ENCODE data around the gene CHN2. TPM values are rescaled to one million over a fixed set of nuclear protein-coding genes. Genes with fewer than 3 reads are reported as not detected.

Gene CHN2
- total RNA-seq, 1 donor from 2014 or later: 34.2 TPM

DNA sequence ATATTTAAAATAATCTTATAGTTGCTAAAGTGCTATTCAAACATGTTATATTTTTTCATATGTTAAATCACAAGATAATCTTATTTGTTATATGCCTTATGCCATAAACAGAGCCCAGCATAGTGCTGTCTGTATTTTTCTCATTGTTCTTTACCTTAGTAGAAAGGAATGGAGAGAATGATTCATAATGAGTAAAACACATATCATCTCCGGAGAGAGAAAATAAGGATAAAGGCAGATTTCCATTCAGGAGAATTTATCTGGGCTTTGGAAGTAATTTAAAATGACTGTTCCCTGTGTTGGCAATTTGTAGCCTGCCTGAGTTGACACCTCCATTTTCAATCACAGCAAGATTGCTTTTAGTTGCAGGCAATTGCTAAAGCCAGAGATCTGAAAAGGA, 30.2 kb downstream of the CHN2 start:
- no peak for DNase-seq (ENCODE audit: low spot score)

DNA sequence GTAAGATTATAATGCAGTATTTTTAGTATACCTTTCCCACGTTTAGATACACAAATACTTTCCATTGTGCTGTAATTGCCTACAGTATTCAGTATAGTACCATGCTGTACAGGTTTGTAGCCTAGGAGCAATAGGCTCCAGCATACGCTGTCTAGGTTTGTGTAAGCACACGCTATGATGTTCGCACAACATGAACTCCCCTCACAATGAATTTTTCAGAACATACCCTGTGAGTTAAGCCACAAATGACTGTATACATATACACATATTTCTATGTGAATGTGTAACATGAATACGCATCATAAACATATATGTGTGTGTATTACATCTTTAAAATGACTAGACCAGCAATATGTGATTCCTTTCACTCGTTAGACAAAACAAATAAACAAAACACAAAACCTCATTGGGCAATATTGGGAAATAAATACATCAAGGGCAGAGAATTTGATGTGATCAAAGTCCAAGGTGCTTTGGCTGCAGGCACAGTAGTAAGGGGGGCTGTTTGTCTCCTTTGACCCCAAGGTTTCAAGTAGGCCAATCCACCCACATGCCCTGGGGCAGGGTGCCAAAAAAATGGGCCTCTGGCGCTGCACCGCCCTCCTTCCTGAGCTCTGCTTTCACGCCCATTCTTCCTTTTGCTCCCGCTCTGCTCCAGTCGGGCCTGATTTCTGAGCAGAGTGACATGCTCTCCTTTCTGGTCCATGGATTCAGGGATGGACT, 33.9 kb downstream of the CHN2 start:
- DNase-seq (ENCODE audit: low spot score): no peak

DNA sequence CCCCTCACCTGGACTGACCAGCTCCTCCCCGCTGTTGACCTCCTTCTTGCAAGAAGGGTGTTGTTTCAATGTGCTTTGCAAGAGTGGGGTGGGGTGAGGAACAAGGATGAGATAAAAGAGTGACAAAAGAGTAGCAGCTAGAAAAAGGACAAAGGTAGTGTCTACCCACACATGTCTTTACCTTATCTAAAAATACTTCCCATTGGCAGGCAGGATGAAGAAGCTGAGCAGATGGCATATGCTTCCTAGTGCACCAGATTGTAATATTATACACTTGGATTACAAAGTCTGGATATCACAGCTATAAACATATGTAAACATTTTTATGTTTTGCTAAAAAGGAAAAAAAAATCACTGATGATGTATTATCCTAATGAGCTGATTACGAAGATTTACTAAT, 34.5 kb downstream of the CHN2 start:
- no peak for DNase-seq (ENCODE audit: low spot score)

DNA sequence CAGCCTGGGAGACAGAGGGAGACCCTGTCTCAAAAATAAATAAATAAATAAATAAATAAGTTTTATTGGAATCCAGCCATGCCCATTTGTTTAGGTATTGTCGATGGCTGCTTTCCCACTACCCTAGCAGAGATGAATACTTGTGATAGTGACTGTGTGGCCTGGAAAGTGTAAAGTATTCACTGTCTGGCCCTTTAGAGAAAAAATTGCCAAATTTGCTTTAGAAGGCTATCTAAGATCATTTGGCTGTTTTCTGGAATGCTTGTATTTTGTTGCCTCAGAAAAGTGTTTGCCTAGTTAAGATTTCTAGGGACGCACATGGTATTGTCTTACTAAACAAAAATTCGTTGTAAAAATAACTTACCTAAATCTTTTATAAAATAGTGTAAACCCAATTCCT, 35.4 kb downstream of the CHN2 start:
- DNase-seq (ENCODE audit: low spot score): no peak

DNA sequence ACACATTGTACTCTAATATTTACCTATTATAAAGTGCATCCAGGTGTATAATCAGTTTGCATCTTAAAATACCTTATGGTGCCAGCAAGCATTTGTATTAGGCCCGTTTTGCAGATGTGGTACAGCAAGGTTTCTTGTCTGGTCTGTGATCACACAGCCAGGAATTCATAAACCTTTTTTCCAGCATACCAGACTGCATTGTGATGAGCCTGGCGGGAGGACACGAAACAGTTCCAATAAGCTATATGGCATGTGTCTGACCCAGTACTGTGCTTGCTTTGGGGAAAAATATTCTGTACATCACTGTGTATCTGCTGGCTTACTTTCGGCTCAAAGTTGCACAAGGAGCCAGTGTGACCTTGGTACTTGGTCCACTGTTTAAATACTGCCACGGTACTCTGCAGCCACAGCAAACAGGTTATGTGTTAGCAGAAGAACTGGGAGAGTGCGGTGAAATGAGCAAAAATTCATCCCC, 36.3 kb downstream of the CHN2 start:
- no peak for DNase-seq (ENCODE audit: low spot score)

DNA sequence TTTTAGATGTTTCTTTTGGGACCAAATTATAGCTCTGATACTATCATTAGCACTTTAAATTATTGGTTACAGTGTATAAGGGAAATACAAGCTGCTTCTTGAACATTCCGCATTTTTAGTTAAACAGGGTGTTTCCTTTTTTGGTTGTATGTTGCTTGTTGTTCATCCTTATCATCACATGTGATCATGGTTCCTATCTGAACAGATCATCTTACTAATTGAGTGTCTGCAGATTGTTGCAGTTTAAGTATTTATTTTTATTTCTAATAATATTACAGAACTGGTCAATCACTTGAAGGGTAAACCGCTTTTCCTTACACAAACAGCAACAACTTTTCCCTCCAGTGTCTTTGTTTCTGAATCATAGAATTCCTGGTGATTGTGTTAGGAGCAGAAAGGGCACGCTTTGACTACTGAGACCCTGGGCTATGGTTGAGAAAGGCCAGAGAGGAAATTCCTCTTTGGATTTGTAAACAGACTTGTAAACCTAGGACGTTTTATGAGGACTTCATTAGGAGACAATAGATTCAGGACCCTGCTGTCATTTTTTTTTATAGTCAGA, 37.2 kb downstream of the CHN2 start:
- DNase-seq (ENCODE audit: low spot score): no peak

DNA sequence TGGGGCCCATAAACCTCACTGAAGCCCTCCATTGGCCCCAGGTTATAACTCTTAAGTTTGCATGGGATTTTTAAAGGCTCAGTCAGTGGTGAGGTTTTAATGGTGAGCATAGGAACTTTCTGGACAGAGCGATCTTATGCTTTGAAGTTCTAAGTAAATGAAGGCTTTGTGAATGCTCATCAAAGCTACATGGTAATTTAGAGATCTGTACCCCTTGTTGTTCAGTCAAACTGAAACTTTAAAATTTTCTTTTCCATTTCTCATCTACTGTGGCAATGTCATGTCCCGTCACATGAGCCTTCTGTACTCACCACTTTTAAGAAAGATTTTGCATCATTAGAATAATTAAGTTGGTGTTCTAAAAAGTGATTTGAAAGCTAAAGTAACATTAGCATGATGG, 39.9 kb downstream of the CHN2 start:
- DNase-seq (ENCODE audit: low spot score): no peak

DNA sequence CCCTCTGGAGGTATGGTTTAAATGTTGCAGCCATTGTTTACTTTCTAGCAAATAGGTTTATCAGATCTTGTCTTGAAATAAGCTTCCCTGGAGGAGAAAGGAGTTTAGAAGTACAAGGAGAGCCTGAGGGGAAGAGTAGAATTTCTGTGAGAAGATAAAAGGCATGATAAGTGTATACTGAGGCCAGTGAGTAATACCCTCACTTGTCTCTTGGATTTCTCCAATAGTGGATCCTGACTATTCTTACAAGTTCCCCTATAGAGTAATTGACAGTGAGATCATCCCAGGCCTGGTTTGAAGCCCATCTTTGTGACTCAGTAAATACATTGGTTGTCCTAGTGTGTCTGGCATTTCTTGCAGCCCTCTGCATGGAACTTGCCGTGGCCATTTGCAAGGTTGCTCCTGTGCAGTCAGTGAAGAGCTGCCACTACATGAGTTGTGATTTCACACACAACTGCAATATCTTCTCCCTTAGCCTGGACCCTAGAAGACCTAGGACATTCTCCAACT, 41.6 kb downstream of the CHN2 start:
- DNase-seq (ENCODE audit: low spot score): no peak

DNA sequence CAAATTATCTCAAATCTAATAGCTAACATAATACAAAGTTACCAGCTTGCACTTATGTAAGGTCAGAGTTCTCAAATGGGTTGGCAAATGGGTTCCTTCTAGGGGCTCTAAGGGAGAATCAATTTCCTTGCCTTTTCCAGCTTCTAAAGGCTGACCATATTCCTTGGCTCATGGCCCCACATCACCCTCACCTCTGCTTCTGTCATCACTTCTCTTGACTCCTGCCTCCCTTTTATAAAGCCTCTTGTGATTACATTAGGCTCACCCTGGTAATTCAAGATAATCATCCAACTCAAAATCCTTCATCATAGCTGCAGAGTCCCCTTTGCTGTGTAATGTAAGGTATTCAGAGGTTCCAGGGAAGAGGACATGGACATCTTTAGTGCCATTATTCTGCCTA, 42.1 kb downstream of the CHN2 start:
- no peak for DNase-seq (ENCODE audit: low spot score)

DNA sequence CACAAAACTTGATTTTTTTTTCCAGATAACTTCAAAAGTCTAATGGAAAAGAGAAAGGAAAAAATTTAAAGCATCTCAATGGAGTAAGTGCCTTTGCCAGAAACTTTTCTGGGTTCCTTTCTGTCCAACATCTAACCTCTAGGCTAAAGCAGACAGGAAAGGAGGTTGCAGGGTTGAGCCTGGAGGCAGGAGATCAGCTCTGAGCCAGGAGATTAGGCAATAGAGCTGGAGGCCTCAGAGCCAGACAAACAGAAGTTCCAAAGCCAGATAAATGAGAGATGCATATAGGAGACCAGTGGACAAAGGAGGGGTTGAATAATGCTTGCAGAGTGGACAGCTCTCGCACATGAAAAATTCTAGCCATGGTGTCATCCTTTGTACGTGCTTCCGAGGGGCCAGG, 42.9 kb downstream of the CHN2 start:
- no peak for DNase-seq (ENCODE audit: low spot score)

DNA sequence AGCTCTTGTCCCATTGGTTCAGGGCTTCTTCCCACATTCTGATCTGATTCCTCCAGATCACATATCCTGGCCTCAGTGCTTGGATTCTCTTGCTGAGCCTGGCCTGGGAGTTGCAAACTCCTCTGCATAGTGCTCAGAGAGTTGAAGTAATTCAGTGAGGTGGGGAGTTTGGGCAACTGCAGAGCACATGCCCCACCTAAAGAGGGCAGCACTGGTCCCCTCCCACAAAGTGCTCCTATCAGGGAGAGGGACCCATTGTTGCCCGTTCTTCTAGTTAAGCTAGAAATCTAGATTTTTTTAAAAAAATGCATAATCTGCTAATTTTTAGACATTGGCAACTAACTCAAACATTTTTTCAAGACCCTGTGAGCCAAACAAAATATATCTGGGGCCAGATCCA, 45.1 kb downstream of the CHN2 start:
- DNase-seq (ENCODE audit: low spot score): no peak

DNA sequence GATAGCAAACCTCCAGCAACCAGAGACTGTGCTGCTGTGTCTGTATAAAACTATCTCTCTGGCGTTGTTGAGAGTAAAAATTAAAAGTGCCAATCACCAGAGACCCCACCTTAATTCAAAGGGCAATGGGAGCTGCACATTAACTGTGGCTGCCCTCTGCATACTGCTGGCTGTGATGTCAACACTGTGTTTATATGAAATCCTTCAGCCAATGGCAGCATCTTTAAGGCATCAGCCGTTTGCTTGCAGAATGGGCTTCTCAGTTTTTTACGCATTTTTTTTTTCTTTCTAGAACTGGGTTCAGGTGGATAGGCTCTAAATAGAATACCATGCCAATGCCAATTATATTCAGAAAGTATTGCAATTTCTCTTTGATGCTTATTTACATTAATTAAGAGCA, 47.7 kb downstream of the CHN2 start:
- DNase-seq (ENCODE audit: low spot score): no peak

DNA sequence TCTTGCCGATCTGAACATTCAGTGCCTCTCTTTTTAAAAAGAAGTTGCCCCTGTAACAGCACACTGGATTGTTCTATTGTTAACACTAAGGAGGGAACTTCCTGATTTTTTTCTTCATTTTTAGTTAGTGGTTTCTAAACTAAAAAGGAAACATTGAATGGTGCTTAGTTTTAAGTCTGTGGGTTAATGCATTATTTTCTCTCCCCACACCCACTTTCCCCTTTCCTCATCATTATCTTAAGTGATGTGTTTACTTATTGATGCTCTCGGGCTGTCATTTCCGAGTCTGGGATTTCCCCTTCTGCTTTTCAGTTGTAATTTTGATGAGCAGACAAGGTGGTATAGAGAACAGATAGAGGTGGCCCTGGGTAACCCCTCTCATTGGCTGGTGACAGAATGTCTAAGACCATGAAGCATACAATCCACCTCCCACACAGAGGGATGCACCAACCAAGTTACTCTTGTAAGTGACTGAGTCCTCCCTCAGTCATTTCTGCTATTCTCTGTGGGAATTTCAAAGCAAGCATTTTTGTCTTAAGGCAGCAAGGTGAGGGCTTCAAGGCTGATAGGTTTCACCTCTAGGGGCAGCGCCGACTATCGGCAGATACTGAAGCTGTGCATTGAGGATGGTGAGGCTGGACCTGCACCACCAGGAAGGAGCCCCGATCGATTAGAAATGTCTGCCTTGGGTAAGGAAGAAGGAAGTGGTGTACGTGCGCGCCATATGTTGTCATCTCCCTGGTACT, 49.5 kb downstream of the CHN2 start:
- DNase-seq (ENCODE audit: low spot score): no peak

DNA sequence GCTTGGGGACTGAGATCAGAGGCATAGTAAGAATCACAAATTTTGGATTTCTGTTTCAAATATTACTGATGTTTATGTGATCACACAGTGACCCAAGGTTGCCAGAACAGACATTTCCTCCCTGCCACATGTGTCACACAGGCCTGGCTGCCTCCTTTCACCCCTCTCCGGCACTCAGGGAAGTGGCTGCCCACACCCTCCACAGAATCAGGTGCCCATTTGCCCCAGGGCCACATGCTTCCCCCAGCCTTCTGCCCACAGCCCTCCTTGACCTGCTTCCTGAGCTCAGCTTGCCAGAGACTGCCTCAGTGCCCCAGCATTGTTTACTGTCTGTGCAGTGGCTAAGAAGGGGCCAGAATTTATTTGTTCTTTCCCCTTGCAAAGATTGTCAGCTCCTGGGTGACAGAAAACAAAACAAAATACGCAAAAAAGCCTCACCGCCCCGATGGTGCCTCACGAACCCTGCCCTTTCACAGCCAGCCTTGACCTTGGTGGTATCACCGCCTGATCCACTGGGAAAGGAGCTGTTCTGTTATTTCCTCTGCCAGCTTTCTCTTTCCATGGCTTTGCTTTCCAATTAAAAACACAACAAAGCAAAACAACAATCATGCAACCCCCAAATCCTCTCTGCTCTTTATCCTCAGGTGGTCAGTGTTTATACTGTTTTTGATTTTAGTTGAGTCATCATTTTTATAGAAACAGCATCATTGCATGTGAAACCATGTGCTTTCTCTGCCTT, 52.8 kb downstream of the CHN2 start:
- no peak for DNase-seq (ENCODE audit: low spot score)

DNA sequence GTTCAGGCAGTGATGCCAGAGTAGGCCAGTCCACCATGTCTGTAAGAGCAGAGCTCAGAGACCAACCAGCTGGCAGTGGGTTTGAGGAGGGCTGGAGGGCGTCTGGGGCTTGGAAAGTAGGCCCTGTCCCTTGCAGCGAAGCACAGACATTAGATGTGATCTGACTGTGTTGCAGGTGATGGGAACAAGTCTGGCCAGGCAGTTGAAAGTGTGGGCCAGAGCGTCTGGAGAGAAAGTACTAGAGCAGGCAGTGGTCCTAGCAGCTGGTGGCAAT, 53.3 kb downstream of the CHN2 start:
- DNase-seq (ENCODE audit: low spot score): no peak

DNA sequence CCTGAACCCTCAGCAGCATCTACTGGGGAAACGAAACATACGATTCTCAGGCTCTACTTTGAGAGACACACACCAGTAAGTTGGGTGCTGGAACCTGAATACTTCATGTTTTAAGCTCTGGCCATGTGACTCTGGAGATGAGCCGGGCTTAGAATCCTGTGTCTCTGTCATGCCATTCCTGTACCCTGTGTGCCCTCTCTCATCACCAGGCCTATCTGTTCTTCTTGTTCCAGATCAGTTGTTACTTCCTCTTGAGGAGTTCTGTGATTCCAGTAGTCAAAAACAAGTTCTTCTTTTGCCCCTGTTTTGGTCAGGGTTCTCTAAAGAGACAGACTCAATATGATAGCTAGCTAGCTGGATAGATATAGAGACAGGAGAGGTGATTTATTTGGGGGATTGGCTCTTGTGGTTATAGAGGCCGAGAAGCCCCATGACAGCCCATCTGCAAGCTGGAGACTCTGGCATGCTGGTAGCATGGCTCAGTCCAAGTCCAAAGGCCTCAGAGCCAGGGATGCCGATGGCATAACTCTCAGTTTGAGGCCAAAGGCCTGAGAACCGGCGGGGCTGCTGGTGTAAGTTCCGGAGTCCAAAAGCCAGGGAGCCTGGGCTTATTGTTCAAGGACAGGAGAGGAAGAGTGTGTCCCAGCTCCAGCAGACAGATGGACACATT, 54.3 kb downstream of the CHN2 start:
- no peak for DNase-seq (ENCODE audit: low spot score)

DNA sequence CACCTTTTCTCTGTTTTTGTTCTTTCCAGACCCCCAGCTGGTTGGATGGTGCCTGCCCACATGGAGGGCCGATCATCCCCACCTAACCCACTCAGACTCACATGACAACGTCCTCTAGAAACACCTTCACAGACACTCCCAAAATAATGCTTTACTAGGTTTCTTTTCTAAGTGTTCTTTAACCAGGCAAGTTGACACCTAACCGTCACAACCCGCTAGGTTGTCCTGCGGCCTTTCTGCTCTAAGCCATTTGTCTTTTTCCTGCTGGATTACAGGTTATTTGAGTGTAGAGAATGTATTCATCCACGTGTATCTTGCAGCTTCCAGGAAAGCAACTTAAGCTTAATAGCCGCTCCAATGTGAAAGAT, 54.8 kb downstream of the CHN2 start:
- no peak for DNase-seq (ENCODE audit: low spot score)

DNA sequence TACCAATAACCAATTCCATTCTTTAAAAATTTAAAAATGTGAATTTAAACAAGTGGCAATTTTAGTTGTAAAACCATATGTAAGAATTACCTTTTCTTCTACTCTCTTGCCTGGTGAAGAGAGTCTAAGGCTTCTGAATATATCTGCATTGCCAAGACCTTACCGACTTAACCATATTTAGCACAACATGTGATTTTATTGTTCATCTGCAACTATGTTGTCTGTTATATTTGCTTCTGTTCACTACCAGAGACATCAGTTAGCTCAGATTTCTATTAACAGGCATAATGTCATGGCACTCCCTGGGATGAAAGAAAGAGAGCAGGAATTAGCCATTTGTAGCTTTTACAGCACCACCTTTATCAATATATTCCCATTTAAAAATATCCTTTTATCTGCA, 55.3 kb downstream of the CHN2 start:
- no peak for DNase-seq (ENCODE audit: low spot score)

DNA sequence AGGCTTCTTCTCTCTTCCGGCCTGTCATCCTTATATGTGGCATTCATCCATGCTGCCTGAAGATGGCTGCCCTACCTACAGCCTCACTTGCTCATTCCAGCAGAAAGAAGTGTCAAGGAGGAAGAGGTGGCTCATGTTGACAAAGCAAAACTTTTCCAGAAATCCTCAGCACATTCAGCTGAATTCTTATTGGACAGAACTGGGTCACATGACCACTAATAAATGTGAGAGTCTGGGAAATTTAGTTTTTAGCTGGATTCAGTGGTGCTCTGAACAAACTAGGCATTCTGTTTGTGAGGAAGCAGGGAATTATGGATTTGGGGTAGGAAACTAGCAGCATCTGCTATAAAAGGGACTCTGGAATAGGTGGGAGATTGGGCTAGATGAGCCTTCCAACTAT, 58.6 kb downstream of the CHN2 start:
- DNase-seq (ENCODE audit: low spot score): no peak

DNA sequence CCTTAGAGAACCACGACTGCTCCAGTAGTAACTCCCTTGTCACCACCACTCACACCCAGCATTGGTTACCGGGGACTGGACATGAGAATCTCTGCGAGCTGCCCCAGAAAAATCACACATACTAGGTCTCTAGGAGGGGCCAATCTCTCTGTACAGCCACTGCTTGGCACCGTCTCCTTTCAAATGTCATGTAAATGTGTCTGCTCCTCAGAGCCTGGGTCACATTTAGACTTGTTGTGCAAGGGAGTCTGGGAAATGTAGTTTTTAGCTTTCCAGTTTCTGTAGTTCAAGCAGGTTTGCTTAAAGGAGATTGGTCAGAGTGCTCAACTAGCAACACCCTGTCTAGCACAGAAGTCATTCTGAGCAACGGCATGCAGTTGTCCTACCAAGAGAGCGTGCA, 60.0 kb downstream of the CHN2 start:
- DNase-seq (ENCODE audit: low spot score): no peak

DNA sequence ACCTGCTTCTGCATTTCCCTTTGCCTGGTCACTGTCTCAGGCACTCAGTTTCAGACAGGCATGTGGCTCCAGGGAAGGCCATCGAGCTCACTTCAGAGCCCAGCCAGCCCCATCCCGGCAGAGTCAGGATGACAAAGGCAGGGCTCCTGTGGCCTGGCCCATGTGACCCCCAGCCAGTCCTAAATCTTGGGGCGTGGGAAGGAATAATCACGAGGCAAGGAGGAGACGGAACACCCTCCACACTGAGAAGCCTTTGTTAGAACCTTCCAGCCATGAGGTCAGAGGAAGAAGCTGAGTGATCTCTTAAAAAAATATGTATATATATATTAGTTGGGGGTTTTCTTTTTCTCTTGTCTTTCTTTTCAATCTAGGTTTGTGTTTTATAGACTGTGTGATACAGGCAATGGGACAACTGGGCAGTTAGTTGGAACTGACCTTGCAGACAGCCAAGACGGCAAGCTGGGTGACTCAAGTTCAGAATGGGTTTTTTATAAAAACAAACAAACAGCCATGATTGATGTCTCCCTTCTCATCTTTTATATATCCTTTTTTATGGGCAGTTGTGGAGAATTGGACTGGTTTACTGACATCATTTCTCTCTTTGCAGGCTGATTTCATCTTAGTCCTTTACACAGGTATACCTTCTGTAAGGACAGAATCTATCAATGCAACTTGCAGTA, 60.8 kb downstream of the CHN2 start:
- DNase-seq (ENCODE audit: low spot score): no peak
